ENCODE data around the gene KIF26A.

KIF26A gene

DNA sequence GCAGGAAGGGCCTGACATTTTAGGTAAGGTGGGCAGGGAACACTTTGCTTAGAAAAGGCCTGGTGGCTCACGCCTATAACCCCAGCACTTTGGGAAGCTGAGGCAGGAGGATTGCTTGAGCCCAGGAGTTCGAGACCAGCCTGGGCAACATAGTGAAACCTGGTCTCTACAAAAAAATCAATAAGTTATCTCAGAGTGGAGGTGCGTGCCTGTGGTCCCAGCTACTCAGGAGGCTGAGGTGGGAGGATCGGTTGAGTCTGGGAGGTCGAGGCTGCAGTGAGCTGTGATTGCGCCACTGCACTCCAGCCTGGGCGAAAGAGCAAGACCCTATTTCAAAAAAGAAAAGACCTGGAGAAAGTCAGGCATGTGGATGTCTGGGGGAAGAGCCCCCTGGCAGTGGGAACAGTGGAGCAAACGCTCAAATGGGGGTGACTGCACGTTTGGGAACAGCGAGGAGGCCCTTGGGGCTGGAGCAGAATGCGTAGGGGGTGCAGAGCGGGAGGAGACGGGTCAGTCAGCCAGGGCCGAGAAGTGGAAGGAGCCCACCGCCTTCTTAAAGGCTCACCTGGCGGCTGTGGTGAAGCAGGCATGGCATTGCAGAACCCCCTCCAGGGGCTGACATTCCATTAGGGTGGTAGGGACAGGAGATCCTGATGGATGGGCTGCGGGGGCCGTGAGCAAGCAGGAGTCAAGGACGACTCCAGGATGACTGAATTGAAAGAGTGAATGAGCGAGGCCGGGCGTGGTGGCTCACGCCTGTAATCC, 6.2 kb upstream of the KIF26A start:
- no peak for DNase-seq (ENCODE audit: low spot score)

DNA sequence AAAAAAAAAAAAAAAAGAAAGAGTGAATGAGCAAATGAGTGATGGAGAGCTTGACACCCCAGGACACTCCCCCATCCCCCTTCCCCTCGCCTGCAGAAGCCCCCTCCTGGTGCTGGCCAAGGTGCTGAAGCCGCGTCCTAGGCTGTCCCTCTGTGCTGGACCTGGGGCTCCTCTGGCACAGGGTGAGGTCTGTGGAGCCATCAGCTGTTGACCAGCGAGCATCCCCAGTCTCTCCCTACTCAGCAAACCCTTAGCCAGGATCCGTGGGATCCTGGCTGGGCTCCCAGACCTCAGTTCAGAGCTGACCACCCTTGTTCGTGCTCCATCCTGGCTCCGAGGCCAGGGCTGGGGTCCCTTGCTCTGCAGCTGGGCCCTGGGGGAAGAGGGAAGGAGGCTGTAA, 5.4 kb upstream of the KIF26A start:
- no peak for DNase-seq (ENCODE audit: low spot score)

DNA sequence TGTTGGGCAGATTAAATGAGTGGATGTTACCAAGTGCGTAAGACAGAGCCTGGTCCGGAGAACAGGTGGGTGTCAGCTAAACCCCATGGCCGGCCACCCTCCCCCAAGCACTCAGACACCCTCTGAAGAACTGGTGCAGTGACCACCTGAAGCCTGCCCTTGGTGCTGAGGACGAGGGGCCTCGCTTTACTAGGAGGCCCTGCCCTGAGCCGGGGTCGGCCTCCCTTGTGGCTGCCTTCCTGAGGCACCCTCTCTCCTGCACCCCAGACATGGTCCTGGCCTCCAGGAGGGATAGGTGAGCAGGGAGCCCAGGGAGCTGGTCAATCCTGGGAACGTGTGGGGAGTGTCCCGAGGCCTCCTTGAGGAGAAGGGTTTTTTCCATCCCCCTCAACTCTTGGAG, 4.9 kb upstream of the KIF26A start:
- DNase-seq (ENCODE audit: low spot score), result no peak

DNA sequence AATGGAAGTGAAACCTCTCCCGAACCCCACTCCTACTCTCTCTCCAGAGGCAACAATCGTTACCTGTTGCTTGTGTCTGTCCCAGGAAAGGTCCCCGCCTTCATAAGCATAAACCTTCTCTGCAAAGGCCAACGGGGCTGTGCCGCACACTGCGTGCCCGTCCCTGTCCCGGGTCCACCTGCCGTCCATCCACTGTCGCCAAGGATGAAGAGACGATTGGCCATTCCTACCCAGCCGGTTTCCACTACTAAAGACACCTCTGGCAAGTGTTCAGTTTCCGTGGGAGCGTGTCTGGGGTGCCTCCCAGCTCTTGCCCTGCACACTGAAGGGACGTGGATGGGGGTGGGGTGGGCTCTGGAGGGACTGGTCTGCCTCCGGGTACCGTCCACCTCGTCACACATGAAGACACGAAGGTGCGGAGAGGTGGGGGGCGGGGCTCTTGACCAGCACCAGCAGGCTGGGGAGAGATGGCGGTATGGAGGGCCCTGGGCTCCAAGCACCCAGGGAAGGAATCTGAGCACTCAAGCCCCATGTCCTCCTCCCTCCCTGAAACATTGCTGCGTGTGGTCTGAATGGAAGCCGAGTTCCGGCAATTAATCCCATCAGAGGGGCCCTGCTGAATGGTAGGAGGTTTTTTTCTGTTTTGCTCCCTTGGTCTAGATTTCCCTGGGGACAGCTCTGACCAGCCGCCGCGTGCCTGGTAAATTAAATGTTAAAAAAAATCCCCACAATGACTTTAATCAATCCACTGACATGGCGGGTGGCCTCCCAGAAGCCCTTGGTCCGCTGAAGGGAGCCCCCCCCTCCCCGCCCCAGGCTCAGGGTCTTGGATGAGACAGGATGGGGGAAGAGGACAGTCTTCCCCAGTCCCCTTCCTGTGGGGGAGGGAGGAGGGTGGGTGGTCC, 4.1 kb upstream of the KIF26A start:
- DNase-seq (ENCODE audit: low spot score), result no peak

DNA sequence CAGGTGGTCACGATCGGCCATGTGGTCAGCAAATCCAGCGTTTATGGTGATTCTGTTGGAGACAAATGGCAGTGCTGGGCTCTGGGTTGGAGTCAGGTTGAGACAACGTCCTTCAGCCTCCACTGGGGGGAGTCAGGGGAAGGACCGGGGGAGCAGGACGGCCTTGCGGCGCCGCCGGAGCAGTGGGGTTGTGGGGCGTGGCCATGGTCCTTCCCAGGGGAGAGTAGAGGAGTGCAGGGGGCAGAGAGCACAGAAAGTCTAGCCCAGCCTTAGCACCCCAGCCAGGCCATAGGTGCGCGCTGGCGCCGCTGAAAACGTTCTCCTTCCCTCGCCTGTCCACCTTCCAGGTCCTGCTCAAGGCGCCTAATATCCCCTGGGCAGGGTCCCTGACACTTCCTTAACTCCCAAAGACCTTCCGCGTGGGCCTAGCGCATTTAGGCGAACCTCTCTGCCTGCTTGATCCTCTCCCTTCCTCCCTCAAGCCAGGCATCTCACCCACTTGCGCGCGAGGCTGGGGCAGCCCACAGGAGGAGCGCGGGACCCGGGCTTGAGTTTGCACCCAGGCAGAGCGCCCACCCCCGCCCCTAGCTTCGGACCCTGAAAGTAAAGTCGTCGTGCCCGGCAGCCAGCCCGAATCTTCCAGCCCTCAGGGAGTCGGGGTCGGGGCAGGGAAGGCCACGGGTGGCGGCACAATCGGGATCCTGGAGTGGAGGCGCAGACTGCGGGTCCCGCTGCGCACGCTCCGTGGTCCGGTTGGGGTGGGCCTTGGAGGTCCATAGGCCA, 3.1 kb upstream of the KIF26A start:
- DNase-seq (ENCODE audit: low spot score), result no peak

DNA sequence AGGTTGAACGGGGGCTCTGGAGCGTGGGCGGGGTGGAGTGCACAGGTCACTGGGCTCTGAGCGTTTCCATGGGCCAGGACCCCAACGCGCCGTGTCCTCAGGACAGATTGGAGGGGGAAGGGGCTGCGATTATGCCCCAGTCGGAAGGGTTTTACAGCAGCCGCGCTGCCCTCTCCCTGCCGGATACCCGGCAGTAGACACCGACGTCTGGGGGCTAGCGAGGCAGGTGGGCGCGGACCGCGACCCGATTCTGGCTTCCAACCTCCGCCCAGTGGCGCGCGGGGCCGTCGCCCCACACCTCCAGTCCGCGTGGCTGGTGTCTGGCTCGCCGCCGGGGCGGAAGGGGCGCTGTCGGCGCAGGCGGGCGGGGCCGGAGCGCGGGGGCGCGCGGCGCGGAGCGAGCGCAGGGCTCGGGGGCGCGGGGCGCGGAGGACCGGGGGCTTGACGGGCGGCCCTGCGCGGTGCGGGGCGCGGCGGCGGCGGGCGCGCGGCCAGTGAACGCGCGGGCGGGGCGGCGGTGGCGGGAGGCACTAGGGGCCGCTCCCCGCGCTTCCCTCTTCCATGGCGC, 2.4 kb upstream of the KIF26A start:
- DNase-seq (ENCODE audit: low spot score), result no peak

DNA sequence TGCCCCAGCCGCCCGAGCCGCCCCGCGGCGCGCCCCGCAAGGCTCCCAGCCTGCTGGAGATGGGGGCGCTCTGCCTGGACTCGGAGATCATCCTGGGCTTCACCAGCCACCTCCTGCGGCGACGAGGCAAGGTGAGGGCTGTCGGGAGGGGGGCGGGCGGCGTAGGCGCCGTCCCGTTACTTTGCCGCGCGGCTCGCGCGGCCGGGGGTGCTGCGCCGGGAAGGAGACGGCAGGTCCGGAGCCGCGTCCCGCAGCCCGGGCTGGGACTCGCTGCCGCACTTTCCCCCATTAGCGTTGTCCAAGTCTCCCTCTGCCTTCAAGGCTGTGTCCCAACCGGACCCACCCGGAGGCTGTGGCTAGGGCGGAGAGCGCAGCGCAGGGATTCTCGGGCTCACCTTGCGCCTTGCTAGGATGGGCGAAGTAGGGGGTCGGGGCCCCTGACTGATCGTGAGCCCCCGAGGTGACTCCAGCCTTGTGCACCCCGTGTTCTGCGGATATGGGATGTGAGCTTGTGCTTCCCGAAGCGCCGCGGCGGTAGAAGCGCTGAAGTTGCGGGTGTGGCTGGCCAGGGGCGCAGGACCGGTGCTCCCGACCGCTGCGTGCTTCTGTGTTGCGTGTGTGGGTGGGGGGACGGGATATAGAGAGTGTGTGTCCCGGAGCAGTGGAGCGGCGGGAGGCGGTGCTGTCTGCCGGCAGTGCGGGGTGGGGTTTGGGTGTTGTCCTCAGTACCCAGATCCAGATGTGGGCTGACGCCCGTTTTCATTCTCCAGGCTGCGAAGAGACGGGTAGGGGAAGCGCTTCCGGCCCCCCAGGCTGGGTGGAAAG, 1.7 kb upstream of the KIF26A start:
- DNase-seq (ENCODE audit: low spot score), result no peak

DNA sequence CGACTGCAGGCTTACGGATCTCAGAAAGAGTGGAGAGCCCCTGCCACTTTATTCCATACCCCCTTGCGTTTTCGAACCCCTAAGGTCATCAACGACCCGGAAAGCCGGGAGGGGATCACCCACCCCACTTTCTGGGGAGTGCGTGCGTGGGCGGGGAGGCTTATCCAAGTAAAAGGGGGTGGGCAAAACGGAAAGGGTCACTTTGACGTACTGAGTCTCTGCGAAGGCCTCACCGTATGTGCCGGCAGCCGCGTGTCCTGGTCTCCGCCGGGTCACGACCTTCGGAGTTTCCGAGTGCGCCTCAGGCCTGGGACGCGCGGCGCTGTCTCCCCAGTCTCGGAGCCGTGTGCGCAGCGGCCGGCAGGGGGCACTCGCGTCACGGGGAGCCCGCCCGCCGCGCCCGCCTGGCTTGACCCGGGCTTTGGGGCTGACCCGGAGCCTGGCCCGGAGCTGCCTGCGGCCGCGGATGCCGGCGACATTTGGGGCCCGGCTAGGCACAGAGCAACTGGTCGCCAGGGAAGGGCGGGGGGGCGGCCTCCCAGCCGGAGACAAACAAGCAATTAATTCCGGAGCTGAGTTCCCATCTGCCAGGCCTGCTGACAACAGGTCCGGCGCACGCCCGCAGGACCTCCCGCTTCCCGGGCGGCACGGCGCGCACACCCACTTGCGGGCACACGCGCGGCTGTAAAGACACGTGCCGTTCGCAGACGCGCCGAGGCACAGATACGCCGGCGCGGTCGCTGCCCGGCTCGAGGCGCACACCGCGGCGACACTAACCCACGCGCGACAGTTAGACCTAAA, 890 bp upstream of the KIF26A start:
- DNase-seq (ENCODE audit: low spot score), result peak; percentile 76

DNA sequence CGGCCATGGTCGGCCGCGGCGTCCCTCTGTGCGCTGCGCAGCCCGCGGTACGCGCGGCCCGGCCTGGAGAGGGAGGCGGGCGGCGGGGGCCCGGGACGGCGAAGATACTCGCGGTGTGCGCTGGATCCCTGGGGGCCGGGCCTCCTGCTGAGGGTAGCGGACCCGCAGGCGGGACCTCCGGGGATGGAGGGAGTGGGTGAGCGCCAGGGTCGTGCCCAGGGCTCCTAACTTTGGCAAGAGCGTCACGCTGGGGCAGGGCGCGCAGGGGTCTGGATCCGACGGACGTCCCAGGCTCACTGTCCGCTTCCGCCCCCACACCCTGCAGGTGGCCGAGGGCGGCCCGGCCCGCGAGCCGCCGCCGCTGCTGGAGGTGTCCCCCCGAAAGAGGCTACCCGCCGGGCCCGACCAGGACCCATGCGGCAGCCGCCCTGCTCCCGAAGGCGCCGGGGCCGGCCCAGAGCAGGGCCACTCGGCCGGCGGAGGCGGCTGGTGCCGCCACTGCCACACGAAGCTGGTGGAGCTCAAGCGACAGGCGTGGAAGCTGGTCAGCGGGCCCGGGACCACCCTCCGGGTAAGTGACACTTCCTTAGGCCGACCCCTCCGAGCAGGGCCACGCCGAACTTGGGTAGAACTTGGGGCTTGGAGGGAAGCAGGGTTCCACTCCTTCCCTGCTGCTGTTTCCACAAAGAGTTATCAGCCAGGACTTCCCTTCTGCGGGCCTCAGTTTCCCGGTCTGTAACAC, 502 bp downstream of the KIF26A start:
- DNase-seq (ENCODE audit: low spot score), result no peak

DNA sequence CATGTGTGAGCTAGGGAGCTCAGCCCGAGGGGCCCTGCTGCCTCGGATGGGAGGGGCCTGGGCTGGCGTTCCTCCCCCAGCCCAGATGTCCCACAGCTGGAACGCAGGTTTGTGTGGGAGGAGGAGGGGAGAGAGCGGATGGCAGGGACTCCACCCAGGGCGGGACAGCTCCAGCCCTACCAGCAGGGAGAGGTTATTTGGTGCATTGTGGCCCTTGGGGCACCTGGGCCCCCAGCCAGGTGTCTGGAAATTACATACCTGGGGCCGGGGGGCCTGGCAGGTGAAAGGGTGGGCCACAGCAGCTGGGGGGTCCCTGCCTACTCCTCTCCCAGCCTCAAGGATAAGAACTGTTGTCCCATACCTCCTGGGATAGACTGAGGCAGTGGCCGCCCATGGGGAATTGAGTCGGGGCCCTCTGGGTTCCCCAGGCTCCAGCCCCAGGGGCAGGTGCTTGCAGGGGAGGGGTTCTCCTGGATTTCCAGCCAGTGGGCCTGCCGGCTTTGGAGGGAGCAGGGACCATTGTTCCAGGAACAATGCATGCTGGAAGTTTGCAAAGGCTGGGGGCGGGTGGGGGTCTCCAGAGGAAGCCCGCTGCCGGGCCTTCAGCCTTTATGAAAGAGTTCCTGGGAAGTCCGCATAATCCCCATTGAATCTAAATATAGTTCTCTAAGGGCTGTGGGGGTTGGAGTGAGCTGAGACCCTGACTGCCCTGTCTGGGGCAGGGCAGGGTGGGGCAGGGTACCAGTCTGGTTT, 1.2 kb downstream of the KIF26A start:
- no peak for DNase-seq (ENCODE audit: low spot score)

DNA sequence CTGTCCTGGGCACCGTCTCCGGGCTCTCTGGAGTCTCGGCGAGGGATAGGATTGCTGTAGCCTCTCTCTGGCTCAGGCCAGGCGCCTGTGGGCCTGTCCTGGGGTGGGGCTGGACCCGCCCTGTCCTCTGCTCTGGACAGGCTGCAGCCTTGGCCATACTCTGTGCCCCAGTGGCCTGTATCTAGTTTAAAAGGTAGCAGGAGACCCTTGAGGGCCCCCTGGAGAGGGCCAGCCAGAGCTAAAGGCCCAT, 1.8 kb downstream of the KIF26A start:
- no peak for DNase-seq (ENCODE audit: low spot score)

DNA sequence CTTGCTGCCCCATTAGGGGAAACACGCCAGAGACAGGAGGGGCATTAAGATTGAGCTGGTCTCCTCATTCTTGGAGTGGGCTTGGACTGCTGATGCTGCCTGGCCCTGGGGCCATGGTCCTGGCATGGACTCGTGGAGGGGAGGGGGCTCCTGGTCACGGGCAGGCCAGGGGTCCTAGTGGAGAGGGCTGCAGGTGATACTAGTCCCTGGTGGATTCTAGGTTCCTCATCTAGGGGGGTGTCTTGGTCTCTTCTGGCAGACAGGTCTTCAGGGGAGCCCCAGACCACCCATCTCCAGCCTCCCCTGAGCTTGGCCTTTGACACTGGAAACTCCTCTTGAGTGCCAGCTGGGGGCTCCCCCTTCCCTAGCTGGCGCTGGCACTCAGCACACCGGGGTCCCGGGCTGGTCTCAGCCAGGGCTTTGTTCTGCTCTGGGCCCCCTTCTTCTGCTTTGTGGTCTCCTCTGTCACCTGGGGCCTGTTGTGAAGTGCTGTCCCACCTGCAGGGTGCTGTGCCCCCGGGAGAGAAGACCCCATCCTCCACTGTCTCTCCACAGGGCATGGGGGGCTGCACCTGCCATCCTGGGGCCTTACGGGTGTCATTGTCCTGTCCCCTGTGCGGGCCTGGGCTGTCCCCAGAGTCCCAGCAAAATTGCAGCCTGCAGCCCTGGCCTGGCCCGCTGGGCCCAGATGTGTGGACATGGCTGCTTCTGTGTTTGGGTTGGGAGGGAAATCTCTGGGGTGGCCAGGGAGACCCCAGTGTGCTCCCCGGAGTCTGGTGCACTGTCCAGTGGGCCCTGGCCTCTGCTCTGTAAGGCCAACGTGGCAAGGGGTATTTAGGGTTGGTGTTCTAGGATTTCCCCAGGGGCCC, 2.3 kb downstream of the KIF26A start:
- no peak for DNase-seq (ENCODE audit: low spot score)

DNA sequence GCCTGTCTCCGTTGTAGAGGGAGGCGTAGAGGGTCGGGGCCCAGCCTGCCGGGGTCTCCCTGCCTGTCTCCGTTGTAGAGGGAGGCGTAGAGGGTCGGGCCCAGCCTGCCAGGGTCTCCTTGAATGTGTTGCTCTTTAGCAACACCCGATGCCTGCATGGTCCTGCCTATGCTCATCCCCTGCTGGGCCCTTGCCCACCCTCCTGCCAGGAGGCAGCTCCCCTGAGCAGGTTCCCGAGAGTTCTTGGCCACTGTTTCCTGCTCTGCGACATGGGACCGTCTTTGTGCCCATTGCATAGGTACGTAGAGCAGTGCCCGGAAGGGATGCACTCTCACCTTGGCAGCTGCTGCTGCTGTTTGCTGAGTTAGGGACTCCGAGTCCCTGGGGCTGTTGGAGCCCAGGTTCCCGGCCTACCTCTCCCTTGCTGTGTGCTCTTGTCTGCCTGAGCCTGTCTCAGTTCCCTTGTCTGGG, 3.3 kb downstream of the KIF26A start:
- no peak for DNase-seq (ENCODE audit: low spot score)

DNA sequence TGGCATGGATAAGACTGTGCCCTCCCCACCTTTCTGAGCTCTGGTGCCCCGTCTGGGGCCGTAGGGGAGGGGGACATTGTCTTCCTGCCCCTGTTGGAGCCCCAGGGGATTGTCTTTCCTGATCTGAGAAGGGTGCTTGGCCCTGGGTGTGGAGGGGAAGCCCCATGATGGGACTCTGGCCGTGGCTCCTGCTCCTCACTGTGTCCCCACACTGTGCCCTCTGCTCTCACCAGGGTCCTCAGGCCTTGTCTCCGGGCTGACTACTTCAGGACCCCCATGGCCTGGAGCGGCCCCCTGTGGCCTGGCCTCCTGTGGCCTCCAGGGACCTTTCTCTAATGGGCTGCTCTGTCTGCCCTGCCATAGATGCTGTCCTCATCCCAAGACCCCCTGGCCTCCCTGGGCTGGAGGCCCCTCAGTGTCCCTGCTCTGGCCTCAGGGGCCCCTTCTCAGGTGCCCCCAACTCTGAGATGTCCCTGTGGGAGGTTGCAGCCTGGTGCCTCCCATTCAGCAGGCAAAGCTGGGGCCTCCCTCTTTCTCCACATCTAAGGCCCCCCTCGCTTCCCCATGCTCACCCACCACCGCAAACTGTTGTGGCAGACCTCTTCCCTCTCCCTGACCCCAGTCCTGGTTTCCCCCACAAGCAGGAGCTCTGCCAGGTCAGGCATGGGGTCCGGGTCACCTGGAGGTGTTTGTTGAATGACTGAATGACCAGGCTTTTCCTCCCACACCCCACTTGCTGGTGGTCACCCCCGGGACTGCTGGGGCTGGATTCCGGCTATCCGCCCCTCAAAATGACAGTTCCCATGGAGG, 4.0 kb downstream of the KIF26A start:
- no peak for DNase-seq (ENCODE audit: low spot score)

DNA sequence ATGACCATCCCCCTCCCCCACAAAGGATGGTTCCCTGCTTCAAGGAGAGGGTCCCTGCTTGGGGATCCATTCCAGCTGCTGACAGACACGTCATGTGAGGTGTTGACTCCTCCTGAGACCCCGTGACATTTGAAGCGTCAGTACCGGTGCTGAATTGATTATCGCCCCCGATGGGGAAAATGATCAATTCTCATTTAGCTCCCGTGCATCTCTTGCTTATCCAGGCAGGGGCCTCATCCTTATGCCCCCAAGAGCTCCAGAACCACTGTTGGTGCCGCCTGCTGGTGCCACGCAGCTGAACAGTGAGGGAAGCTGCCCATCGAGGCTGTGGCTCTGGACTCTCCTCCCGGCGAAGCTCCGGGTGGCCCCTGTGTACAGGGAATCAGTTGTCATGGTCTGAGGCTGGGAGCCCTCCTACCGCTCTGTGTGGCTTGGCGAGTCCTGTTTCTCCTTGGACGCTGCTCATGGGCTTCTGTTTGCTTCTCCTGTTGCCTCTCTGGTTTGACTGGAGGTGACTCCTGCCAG, 4.6 kb downstream of the KIF26A start:
- no peak for DNase-seq (ENCODE audit: low spot score)

DNA sequence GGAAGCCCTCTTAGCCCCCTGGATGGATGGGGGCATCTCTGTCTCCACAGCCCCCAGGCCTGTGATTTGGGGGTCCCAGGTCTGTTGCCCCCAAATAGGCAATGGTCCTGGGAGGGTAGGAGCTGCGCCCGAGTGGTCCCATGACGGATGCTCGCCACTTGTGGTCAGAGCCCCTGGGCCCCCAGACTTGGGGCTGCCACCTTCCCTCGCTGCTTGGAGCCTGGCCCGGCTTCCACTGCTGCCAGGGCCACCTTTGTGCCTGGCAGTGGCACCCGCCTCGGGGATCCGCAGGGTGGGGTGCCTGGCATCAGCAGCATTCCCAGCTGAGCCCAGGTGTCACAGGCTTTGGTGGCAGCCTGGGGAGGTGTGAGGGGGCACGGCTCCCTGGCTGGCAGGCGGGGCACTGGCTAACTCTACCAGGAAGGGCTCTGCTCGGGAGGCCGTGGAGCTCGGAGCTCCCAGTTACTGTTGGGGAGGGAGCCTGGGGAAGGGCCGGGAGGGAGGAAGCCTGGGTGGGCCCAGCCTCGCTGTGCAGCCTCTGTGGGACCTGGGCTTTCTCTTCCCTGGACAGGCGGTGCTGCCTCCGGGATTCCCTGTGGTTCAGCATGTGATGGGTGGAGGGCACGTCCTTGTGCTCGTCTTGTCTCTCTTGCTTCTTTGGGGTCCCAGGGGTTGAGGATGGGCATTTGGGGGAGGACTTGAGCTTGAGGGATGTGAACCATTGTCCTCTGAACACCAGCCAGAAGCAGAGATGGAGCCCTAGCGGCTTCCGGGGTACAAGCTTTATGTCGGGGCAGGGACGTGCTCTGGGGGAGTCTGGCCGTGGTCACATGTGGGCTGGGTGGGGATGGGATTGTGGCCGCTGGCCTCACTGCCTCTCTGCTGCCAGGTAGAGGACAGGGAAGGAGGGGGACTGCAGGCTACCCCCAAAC, 5.4 kb downstream of the KIF26A start:
- DNase-seq (ENCODE audit: low spot score), result no peak
